Large intestine (tissue), 3 donors: ENCODE results near the gene RREB1. TPM values are rescaled to one million over a fixed set of nuclear protein-coding genes. Genes with fewer than 3 reads are reported as not detected.

Source experiments
- DNase-seq, 2 donors: peaks; one replicate each; pipeline versions ENCODE4 v3.0.0 to v3.0.0-alpha.2; 2013
- H3K27ac ChIP-seq: one replicate; pipeline ENCODE4 v1.5.1; 2013; ENCODE audit warnings: low read length
- H3K27me3 ChIP-seq: 2 replicates; pipeline ENCODE4 v1.6.1; 2013; ENCODE audit warnings: low read length; ENCODE audit not compliant: control insufficient read depth, insufficient read depth
- H3K36me3 ChIP-seq: 2 replicates; pipeline ENCODE4 v1.6.1; 2013; ENCODE audit warnings: low read length; ENCODE audit not compliant: control insufficient read depth, insufficient read depth
- H3K4me1 ChIP-seq: one replicate; pipeline ENCODE4 v1.6.1; 2013; ENCODE audit warnings: low read length; ENCODE audit not compliant: control insufficient read depth, insufficient read depth
- H3K4me3 ChIP-seq: one replicate; pipeline ENCODE4 v1.5.1; 2013; ENCODE audit warnings: low read length
- H3K9me3 ChIP-seq: one replicate; pipeline ENCODE4 v1.6.1; 2013; ENCODE audit warnings: mild to moderate bottlenecking, low read depth, low read length, moderate library complexity; ENCODE audit not compliant: control insufficient read depth
- WGBS: methylation state at CpG from one replicate; pipeline ENCODE4 v1.1.5; 2013; ENCODE audit warnings: low lambda C conversion rate; ENCODE audit not compliant: insufficient coverage; 5-methylcytosine and 5-hydroxymethylcytosine counted together
- polyA plus RNA-seq: library from polyadenylated mRNA; unstranded; fragments of 120-200 nt; gene quantifications from one replicate; pipeline ENCODE4 v1.2.1, GENCODE V29; 2013

The RREB1 gene
- polyA plus RNA-seq, 1 donor, result 33.8 TPM

GRCh38 chr6:7173843-7174503 lies 66.2 kb downstream of the RREB1 start:
- Histone ChIP-seq H3K27ac (no peak overlapping the region), H3K36me3 (peaks cover 20% of the 10 kb centered on the region), H3K27me3 (no peaks in the 10 kb centered on the region), H3K4me3 (no peak overlapping the region), H3K4me1 (peaks cover 29% of the 10 kb centered on the region), H3K9me3 (no peaks in the 10 kb centered on the region)
- DNase-seq, result no peak
- WGBS, result 50% methylated on average over 2 of the region's 9 CpGs

GRCh38 chr6:7175462-7175861 lies 67.7 kb downstream of the RREB1 start:
- no peaks in the 10 kb centered on the region for H3K9me3 ChIP-seq
- DNase-seq, result no peak
- no peak overlapping the region for H3K4me3 ChIP-seq
- no peaks in the 10 kb centered on the region for H3K27me3 ChIP-seq
- no peak overlapping the region for H3K27ac ChIP-seq
- peaks cover 14% of the 10 kb centered on the region for H3K4me1 ChIP-seq
- peaks cover 31% of the 10 kb centered on the region for H3K36me3 ChIP-seq
- no CpG with 5 or more reads among the region's 5 CpGs for WGBS

- Histone ChIP-seq H3K36me3 (peaks cover 38% of the 10 kb centered on the region), H3K4me1 (peaks cover 6% of the 10 kb centered on the region), H3K27me3 (no peaks in the 10 kb centered on the region), H3K4me3 (no peak overlapping the region), H3K9me3 (no peaks in the 10 kb centered on the region), H3K27ac (no peak overlapping the region)
- no CpG with 5 or more reads among the region's 5 CpGs for WGBS
- no peak for DNase-seq
These were observed 68.4 kb downstream of the RREB1 start for GRCh38 chr6:7176208-7176607.

- Histone ChIP-seq H3K27ac (no peak overlapping the region), H3K4me1 (no peaks in the 10 kb centered on the region), H3K9me3 (no peaks in the 10 kb centered on the region), H3K4me3 (no peak overlapping the region), H3K27me3 (no peaks in the 10 kb centered on the region), H3K36me3 (peaks cover 55% of the 10 kb centered on the region)
- no peak for DNase-seq
- WGBS, result no CpG with 5 or more reads among the region's 4 CpGs
These were observed 70.5 kb downstream of the RREB1 start for GRCh38 chr6:7178280-7178679.

GRCh38 chr6:7180751-7181150 lies 73.0 kb downstream of the RREB1 start:
- Histone ChIP-seq H3K9me3 (no peaks in the 10 kb centered on the region), H3K4me3 (no peak overlapping the region), H3K36me3 (peaks cover 71% of the 10 kb centered on the region), H3K27me3 (no peaks in the 10 kb centered on the region), H3K4me1 (no peaks in the 10 kb centered on the region), H3K27ac (no peak overlapping the region)
- WGBS, result no CpG with 5 or more reads among the region's 4 CpGs
- no peak for DNase-seq

- Histone ChIP-seq H3K9me3 (no peaks in the 10 kb centered on the region), H3K36me3 (peaks cover 83% of the 10 kb centered on the region), H3K4me3 (no peak overlapping the region), H3K27ac (no peak overlapping the region), H3K27me3 (no peaks in the 10 kb centered on the region), H3K4me1 (no peaks in the 10 kb centered on the region)
- no peak for DNase-seq
- no CpG with 5 or more reads among the region's 3 CpGs for WGBS
These were observed 75.9 kb downstream of the RREB1 start for GRCh38 chr6:7183707-7184106.

- no peak overlapping the region for H3K27ac ChIP-seq
- H3K4me1 ChIP-seq, result no peaks in the 10 kb centered on the region
- no peak overlapping the region for H3K4me3 ChIP-seq
- no CpG with 5 or more reads among the region's 1 CpG for WGBS
- H3K27me3 ChIP-seq, result no peaks in the 10 kb centered on the region
- H3K9me3 ChIP-seq, result no peaks in the 10 kb centered on the region
- peaks cover 86% of the 10 kb centered on the region for H3K36me3 ChIP-seq
- DNase-seq, result no peak
These were observed 76.7 kb downstream of the RREB1 start for GRCh38 chr6:7184502-7184901.

- Histone ChIP-seq H3K4me3 (no peak overlapping the region), H3K4me1 (no peaks in the 10 kb centered on the region), H3K27me3 (no peaks in the 10 kb centered on the region), H3K9me3 (no peaks in the 10 kb centered on the region), H3K27ac (no peak overlapping the region), H3K36me3 (peaks cover 78% of the 10 kb centered on the region)
- WGBS, result no CpG with 5 or more reads among the region's 4 CpGs
- no peak for DNase-seq
These were observed 77.8 kb downstream of the RREB1 start for GRCh38 chr6:7185561-7185960.

GRCh38 chr6:7188492-7188891 lies 80.7 kb downstream of the RREB1 start:
- H3K4me1 ChIP-seq, result no peaks in the 10 kb centered on the region
- DNase-seq, result no peak
- no CpG with 5 or more reads among the region's 5 CpGs for WGBS
- no peaks in the 10 kb centered on the region for H3K9me3 ChIP-seq
- no peak overlapping the region for H3K4me3 ChIP-seq
- H3K36me3 ChIP-seq, result peaks cover 53% of the 10 kb centered on the region
- no peak overlapping the region for H3K27ac ChIP-seq
- no peaks in the 10 kb centered on the region for H3K27me3 ChIP-seq

- peaks cover 50% of the 10 kb centered on the region for H3K36me3 ChIP-seq
- WGBS, result no CpG with 5 or more reads among the region's 9 CpGs
These were observed 81.5 kb downstream of the RREB1 start for GRCh38 chr6:7189101-7189758.

GRCh38 chr6:7190791-7191190 lies 83.0 kb downstream of the RREB1 start:
- Histone ChIP-seq H3K4me1 (peaks cover 6% of the 10 kb centered on the region), H3K27me3 (no peaks in the 10 kb centered on the region), H3K27ac (no peak overlapping the region), H3K36me3 (peaks cover 52% of the 10 kb centered on the region), H3K4me3 (no peak overlapping the region), H3K9me3 (no peaks in the 10 kb centered on the region)
- no CpG with 5 or more reads among the region's 2 CpGs for WGBS
- no peak for DNase-seq

More at GRCh38 chr6:7189101-7189758, 81.5 kb downstream of the RREB1 start:
- Histone ChIP-seq H3K27ac (no peak overlapping the region), H3K4me3 (no peak overlapping the region), H3K27me3 (no peaks in the 10 kb centered on the region), H3K9me3 (no peaks in the 10 kb centered on the region), H3K4me1 (no peaks in the 10 kb centered on the region)
- DNase-seq, result no peak
